Neural cell (in vitro differentiated cells): ENCODE data around the gene TMEM234.

ENCODE experiments used
- EP300 ChIP-seq: fragments of 450-650 bp; conservative IDR thresholded peaks from 2 replicates; pipeline ENCODE4 v1.6.1; 2014; ENCODE audit warnings: antibody characterized with exemption, mild to moderate bottlenecking, moderate library complexity; ENCODE audit not compliant: poor library complexity, severe bottlenecking
- EZH2 ChIP-seq: fragments of 200-600, 300-800 bp; shearing (Covaris generic), sonication (generic); IDR thresholded peaks from 2 replicates; pipeline ENCODE4 v1.6.1; 2014; ENCODE audit warnings: antibody characterized with exemption, low read length, borderline replicate concordance, mild to moderate bottlenecking; ENCODE audit not compliant: insufficient read depth, poor library complexity, severe bottlenecking
- POLR2AphosphoS5 ChIP-seq: IDR thresholded peaks from 2 replicates; pipeline ENCODE4 v1.6.1; 2012
- SMC3 ChIP-seq: fragments of 450-650 bp; conservative IDR thresholded peaks from 2 replicates; pipeline ENCODE4 v1.6.1; 2014; ENCODE audit warnings: antibody characterized with exemption, mild to moderate bottlenecking, moderate library complexity; ENCODE audit not compliant: poor library complexity
- TAF1 ChIP-seq: IDR thresholded peaks from 2 replicates; pipeline ENCODE4 v1.6.1; 2012; ENCODE audit warnings: low read depth
- TF ChIP-seq, protein P1 (sequence below): IDR thresholded peaks from 2 replicates; pipeline ENCODE4 v1.6.1; 2012; ENCODE audit warnings: borderline replicate concordance
- TF ChIP-seq, protein P2 (sequence below): fragments of 450-650 bp; IDR thresholded peaks from 2 replicates; pipeline ENCODE4 v1.5.1; 2014; ENCODE audit warnings: antibody characterized with exemption, mild to moderate bottlenecking, moderate library complexity; ENCODE audit not compliant: poor library complexity, severe bottlenecking

DNA sequence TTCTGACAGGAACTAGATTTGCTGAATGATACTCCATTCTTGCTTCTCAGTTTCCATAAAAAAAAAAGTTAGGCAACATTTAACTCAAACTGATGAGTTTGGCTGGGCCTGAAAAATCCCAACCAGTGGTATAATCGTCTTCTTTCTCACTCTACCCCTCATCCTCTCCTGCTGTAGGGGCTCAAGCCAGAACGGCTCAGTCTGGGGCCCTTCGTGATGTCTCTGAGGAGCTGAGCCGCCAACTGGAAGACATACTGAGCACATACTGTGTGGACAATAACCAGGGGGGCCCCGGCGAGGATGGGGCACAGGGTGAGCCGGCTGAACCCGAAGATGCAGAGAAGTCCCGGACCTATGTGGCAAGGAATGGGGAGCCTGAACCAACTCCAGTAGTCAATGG is 41.1 kb downstream of the TMEM234 start:
- TF ChIP-seq EZH2, result no peak
- TF ChIP-seq, protein P1, sequence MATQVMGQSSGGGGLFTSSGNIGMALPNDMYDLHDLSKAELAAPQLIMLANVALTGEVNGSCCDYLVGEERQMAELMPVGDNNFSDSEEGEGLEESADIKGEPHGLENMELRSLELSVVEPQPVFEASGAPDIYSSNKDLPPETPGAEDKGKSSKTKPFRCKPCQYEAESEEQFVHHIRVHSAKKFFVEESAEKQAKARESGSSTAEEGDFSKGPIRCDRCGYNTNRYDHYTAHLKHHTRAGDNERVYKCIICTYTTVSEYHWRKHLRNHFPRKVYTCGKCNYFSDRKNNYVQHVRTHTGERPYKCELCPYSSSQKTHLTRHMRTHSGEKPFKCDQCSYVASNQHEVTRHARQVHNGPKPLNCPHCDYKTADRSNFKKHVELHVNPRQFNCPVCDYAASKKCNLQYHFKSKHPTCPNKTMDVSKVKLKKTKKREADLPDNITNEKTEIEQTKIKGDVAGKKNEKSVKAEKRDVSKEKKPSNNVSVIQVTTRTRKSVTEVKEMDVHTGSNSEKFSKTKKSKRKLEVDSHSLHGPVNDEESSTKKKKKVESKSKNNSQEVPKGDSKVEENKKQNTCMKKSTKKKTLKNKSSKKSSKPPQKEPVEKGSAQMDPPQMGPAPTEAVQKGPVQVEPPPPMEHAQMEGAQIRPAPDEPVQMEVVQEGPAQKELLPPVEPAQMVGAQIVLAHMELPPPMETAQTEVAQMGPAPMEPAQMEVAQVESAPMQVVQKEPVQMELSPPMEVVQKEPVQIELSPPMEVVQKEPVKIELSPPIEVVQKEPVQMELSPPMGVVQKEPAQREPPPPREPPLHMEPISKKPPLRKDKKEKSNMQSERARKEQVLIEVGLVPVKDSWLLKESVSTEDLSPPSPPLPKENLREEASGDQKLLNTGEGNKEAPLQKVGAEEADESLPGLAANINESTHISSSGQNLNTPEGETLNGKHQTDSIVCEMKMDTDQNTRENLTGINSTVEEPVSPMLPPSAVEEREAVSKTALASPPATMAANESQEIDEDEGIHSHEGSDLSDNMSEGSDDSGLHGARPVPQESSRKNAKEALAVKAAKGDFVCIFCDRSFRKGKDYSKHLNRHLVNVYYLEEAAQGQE, result no peak
- TF ChIP-seq, protein P2, sequence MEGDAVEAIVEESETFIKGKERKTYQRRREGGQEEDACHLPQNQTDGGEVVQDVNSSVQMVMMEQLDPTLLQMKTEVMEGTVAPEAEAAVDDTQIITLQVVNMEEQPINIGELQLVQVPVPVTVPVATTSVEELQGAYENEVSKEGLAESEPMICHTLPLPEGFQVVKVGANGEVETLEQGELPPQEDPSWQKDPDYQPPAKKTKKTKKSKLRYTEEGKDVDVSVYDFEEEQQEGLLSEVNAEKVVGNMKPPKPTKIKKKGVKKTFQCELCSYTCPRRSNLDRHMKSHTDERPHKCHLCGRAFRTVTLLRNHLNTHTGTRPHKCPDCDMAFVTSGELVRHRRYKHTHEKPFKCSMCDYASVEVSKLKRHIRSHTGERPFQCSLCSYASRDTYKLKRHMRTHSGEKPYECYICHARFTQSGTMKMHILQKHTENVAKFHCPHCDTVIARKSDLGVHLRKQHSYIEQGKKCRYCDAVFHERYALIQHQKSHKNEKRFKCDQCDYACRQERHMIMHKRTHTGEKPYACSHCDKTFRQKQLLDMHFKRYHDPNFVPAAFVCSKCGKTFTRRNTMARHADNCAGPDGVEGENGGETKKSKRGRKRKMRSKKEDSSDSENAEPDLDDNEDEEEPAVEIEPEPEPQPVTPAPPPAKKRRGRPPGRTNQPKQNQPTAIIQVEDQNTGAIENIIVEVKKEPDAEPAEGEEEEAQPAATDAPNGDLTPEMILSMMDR, result no peak
- TF ChIP-seq TAF1, result no peak
- TF ChIP-seq SMC3, result no peak
- no peak for TF ChIP-seq POLR2AphosphoS5
- no peak for TF ChIP-seq EP300
